Activated naive CD4-positive, alpha-beta T cell treated with anti-CD3 and anti-CD28 coated beads for 36 hours (primary cell): Measurements from ENCODE around the gene PRKN. TPM values are rescaled to one million over a fixed set of nuclear protein-coding genes. Genes with fewer than 3 reads are reported as not detected.

ENCODE experiments used
- CTCF ChIA-PET: fragments of 350-600 bp; sonication (Branson Sonifier 250); formaldehyde crosslinking; loops from one replicate; lab custom pipeline; 2021; ENCODE audit warnings: antibody characterized with exemption; lab: Charles Lee
- DNase-seq: peaks from one replicate; pipeline ENCODE4 v3.0.0-alpha.2; 2020
- H3K27ac Mint-ChIP-seq: one replicate; pipeline ENCODE4 v1.8.0; 2021; ENCODE audit warnings: mild to moderate bottlenecking, mixed read lengths
- H3K27me3 Mint-ChIP-seq: one replicate; pipeline ENCODE4 v1.8.0; 2021; ENCODE audit warnings: low read depth, mixed read lengths
- H3K36me3 Mint-ChIP-seq: one replicate; pipeline ENCODE4 v1.8.0; 2021; ENCODE audit warnings: low read depth, mixed read lengths
- H3K4me1 Mint-ChIP-seq: one replicate; pipeline ENCODE4 v1.8.0; 2021; ENCODE audit warnings: low read depth, mixed read lengths
- H3K4me3 Mint-ChIP-seq: one replicate; pipeline ENCODE4 v1.8.0; 2021; ENCODE audit warnings: mild to moderate bottlenecking, moderate library complexity, mixed read lengths
- H3K9me3 Mint-ChIP-seq: one replicate; pipeline ENCODE4 v1.8.0; 2021; ENCODE audit warnings: mixed read lengths
- intact Hi-C: fragments of 100-400 bp; cut with micrococcal nuclease; formaldehyde crosslinking; loops from one replicate; pipeline ENCODE4 v1.15.1; 2023
- total RNA-seq, 2 experiments: library from RNA; stranded (reverse); gene quantifications; one replicate each; pipeline ENCODE4 v1.2.3, GENCODE V29; 2021

PRKN gene
- total RNA-seq, 2 experiments from 2014 or later: 0.33 to 0.72 TPM

DNA sequence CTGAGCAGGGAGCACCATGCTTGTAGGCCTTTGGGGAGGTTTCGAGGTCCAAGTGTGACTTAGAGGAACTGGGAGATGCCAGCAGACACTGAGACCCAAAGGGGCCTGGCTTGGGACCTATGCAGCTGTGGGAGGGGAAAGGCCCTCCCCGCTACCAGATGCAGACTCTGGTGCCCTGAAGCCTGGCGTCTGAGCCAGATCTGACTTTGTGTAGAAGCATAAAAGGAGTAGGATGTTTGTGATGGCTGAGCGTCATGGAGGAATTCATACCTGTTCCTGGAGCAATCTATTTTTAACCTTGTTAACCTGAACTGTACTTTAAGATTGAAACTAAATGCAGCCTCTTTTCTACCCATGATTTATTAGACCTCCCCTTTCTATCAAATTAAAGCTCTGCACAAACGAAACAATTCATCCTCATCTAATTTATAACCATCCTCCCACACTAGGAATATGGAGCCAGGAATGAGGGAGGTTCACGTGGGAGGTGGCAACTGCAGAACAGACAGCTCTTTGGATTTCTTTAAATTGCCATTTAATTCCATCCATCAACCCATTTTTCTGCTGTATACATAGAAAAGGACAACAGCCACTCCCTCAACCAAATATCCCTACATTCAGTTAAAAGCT, 1281.2 kb downstream of the PRKN start:
- Mint-ChIP-seq H3K27me3 (peaks cover 3% of the 10 kb centered on the region), H3K9me3 (no peaks in the 10 kb centered on the region), H3K4me3 (no peak overlapping the region), H3K4me1 (peaks cover 4% of the 10 kb centered on the region), H3K27ac (no peak overlapping the region), H3K36me3 (no peaks in the 10 kb centered on the region)
- intact Hi-C loops: no loop called here
- CTCF ChIA-PET: no interaction called here
- no peak for DNase-seq

DNA sequence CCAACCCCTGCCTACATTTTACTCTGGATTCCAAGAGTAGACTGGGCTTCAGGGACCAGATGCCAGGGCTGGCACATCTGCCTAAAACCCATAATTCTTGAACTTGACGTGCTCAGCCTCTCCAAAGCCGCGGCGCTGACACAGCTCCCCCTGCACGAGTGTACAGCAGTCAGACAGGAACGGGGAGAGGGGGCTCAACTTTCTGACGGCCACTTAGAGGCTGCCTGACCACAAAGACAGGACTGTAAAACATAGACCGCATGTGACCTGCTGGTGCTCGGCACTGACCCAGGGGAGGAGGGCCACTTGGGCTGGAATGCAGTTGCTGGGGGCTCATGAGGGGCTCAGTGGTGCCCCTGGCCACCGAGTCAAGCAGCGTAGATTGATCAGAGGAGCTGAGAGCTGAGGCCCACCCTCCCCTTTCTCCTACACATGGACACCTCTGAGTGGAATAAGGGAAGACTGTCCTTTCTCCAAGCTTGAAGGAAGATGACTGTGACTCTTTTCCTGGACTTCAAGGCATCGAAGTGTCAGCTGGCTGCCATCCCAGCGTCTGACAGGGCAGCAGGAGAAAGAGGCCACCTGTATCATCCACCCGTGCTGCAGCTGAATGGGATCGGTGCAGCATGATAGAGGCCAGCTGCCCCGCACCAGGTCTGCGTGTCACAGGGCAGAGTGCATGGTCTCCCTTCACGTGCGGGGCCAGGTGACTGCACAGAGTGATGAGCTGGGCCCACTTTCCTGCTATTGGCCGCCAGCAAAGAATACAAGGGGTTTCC, 1282.4 kb downstream of the PRKN start:
- Mint-ChIP-seq H3K27me3 (peaks cover 3% of the 10 kb centered on the region), H3K4me1 (peaks cover 4% of the 10 kb centered on the region), H3K9me3 (no peaks in the 10 kb centered on the region), H3K36me3 (no peaks in the 10 kb centered on the region), H3K27ac (no peak overlapping the region), H3K4me3 (no peak overlapping the region)
- CTCF ChIA-PET: interaction anchor here (1.3 kb wide), 1 partner anchor 27 kb away, joined by 3 read pairs; no protein-coding TSS in a partner anchor
- no peak for DNase-seq
- intact Hi-C loops: no loop called here

DNA sequence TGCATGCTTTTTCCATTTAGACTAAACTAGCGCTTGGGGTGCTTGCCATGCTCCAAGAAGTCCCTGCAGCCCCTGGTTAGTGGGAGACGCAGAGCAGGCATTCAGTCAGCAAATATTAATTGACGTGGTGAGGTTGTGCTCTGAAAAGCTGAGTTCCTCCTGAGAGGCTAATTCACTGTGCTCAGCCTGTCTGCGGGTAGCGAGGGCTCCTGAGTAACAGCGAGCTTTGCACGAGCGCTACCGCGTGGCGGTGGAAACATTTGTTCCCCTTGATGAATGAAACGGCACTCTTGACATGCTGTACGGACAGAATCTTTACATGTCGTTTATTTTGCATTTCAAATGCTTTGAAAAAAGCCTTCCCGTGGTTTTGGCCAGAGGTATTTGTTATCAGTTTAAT, 1283.1 kb downstream of the PRKN start:
- intact Hi-C loops: no loop called here
- peak; percentile 47 for DNase-seq
- H3K27ac Mint-ChIP-seq: no peak overlapping the region
- no peak overlapping the region for H3K4me3 Mint-ChIP-seq
- H3K9me3 Mint-ChIP-seq: no peaks in the 10 kb centered on the region
- peaks cover 4% of the 10 kb centered on the region for H3K4me1 Mint-ChIP-seq
- no peaks in the 10 kb centered on the region for H3K36me3 Mint-ChIP-seq
- CTCF ChIA-PET: interaction anchor here (0.6 to 1.3 kb wide), 2 partner anchors 26 to 615 kb away, joined by 3 read pairs; no protein-coding TSS in a partner anchor
- H3K27me3 Mint-ChIP-seq: peaks cover 3% of the 10 kb centered on the region

DNA sequence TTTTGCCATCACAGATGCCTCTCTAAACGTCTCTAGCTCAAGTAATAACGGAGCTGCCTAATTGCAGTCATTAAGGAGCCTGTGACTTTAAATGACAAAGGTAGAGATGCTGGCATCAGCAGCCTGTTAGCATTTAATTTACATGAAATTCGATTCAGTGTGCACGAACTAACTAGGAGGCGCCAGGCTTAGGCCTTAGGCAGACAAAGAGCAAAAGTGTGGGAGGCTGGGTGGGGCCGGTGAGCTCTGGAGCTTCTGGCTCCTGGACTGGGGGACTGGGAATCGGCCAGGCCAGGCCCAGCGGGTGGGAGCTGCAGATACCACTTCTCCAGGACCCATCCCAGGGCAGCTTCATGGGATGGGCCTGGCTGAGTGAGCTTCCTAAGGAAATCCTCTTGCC, 1283.7 kb downstream of the PRKN start:
- CTCF ChIA-PET: interaction anchor here (0.6 to 1.3 kb wide), 2 partner anchors 26 to 615 kb away, joined by 3 read pairs; no protein-coding TSS in a partner anchor
- H3K36me3 Mint-ChIP-seq: no peaks in the 10 kb centered on the region

DNA sequence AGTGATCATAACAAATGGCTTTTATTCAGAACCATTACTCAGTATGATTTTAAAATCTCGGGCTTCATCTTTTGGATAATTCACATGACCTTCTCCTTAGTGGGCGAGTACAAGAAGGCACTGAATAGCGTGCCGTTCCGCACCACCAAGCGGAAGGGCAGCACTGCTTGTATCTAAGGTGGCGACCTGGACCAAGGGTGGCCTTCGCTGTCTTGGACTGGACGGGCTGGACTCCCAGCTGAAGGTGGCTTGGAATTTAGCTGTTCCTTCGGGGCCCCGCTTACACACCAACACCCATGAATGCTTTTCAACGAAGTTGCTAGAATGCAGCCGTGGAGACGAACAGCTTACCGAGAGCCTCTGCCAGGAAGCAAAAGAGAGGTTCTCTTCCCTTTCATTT, 1285.1 kb downstream of the PRKN start:
- CTCF ChIA-PET: no interaction called here

More for the DNA sequence above, 1283.7 kb downstream of the PRKN start:
- intact Hi-C loops: no loop called here
- DNase-seq: no peak
- H3K9me3 Mint-ChIP-seq: no peaks in the 10 kb centered on the region
- H3K27ac Mint-ChIP-seq: no peak overlapping the region
- H3K27me3 Mint-ChIP-seq: peaks cover 3% of the 10 kb centered on the region
- peaks cover 4% of the 10 kb centered on the region for H3K4me1 Mint-ChIP-seq
- H3K4me3 Mint-ChIP-seq: no peak overlapping the region

DNA sequence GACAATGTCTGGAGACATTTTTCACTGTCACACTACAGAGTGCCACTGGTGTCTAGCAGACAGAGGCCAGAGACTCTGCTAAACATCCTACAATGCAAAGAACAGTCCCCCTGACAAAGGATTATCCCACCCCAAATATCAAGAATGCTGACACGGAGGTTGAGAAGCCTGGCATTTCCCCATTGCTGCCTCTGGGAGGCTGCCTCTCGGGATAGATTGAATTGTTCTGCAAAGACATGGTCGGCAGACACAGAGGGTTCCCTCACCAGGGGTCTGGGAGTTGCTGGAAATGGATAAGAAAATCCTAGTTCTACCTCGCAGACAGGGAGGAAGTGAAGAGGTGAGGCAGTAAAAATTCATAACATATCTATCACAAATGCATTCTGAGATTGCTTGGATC, 1287.3 kb downstream of the PRKN start:
- CTCF ChIA-PET: no interaction called here

More for the DNA sequence above, 1285.1 kb downstream of the PRKN start:
- Mint-ChIP-seq H3K27ac (no peak overlapping the region), H3K4me3 (no peak overlapping the region), H3K36me3 (no peaks in the 10 kb centered on the region), H3K4me1 (peaks cover 4% of the 10 kb centered on the region), H3K9me3 (no peaks in the 10 kb centered on the region), H3K27me3 (peaks cover 3% of the 10 kb centered on the region)
- intact Hi-C loops: no loop called here
- DNase-seq: no peak

DNA sequence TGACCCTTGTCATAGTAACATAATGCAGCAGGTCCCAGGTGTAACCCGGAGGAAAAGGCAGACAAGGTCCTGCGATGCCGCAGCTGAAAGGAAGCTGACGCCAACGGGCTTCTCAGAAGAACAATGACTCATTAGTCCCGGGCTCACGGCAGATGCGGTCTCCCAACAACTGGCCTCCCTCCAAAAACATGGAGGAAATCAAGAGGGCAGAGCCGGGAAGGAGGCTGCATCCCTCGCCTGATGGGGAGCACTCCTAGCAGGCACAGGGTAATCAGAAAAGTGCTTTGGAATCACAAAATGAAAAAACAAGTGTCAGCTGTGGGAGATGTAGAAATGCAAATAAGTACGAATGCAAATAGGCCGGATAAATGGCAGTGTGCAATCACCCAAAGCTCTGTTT, 1288.5 kb downstream of the PRKN start:
- Mint-ChIP-seq H3K36me3 (no peaks in the 10 kb centered on the region), H3K27me3 (no peaks in the 10 kb centered on the region), H3K9me3 (no peaks in the 10 kb centered on the region), H3K4me1 (no peaks in the 10 kb centered on the region), H3K27ac (no peak overlapping the region), H3K4me3 (no peak overlapping the region)
- intact Hi-C loops: no loop called here
- CTCF ChIA-PET: interaction anchor here (0.7 to 0.9 kb wide), 2 partner anchors 19 to 21 kb away, joined by 4 to 6 read pairs; no protein-coding TSS in a partner anchor
- peak; percentile 7 for DNase-seq

More for the DNA sequence above, 1287.3 kb downstream of the PRKN start:
- H3K27me3 Mint-ChIP-seq: peaks cover 3% of the 10 kb centered on the region
- DNase-seq: no peak
- H3K36me3 Mint-ChIP-seq: no peaks in the 10 kb centered on the region
- H3K4me1 Mint-ChIP-seq: peaks cover 4% of the 10 kb centered on the region
- H3K9me3 Mint-ChIP-seq: no peaks in the 10 kb centered on the region
- intact Hi-C loops: no loop called here
- no peak overlapping the region for H3K27ac Mint-ChIP-seq
- H3K4me3 Mint-ChIP-seq: no peak overlapping the region

DNA sequence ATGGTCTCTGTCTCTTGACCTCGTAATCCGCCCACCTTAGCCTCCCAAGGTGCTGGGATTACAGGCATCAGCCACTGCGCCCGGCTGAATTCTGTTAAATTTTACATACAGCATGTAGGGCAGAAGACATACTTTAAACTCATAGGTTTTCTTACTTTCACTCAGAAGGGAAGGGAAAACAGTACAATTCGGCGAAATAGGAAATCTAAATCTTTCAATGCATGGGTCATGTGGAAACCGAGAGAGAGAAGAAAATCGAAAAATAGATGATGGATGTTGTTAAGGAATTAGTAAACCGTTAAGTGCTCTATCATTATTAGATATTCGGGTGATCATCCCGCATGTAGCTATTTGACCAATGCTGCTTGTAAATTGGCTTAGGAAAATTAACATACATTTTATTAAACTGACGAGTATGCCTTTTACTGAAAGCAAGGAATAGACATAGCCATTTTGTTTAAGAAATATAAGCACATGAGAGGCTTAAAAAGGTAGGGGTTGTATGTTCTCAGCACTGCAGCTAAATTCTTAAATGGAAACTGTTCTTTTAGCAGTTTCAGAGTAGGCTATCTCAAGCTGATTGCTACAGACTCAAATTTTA, 1289.0 kb downstream of the PRKN start:
- Mint-ChIP-seq H3K4me3 (no peak overlapping the region), H3K9me3 (no peaks in the 10 kb centered on the region), H3K36me3 (no peaks in the 10 kb centered on the region), H3K27ac (no peak overlapping the region), H3K27me3 (no peaks in the 10 kb centered on the region), H3K4me1 (no peaks in the 10 kb centered on the region)
- DNase-seq: no peak
- intact Hi-C loops: no loop called here
- CTCF ChIA-PET: no interaction called here

DNA sequence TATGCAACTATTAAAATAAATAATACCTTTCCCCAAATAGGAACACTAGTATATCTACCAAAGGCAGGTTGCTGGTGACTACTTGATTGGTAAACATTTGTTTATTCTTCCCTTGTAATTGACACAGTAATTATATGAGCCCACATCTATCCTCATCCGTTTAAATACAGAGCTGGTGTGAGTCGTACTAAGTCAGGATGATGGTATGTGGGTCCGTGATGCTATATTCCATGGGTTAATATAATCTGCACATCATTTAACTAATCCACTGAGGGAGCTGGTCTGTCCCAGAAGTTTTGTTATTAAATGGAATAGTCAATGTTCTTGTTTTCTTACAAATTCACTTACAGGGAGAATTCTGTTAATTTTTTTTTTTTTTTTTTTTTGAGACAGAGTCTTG, 1289.7 kb downstream of the PRKN start:
- CTCF ChIA-PET: interaction anchor here (0.7 kb wide), 1 partner anchor 252 kb away, joined by 5 read pairs; no protein-coding TSS in a partner anchor
- intact Hi-C loops: no loop called here
- DNase-seq: no peak
- Mint-ChIP-seq H3K27me3 (no peaks in the 10 kb centered on the region), H3K4me1 (no peaks in the 10 kb centered on the region), H3K9me3 (no peaks in the 10 kb centered on the region), H3K27ac (no peak overlapping the region), H3K36me3 (no peaks in the 10 kb centered on the region), H3K4me3 (no peak overlapping the region)

DNA sequence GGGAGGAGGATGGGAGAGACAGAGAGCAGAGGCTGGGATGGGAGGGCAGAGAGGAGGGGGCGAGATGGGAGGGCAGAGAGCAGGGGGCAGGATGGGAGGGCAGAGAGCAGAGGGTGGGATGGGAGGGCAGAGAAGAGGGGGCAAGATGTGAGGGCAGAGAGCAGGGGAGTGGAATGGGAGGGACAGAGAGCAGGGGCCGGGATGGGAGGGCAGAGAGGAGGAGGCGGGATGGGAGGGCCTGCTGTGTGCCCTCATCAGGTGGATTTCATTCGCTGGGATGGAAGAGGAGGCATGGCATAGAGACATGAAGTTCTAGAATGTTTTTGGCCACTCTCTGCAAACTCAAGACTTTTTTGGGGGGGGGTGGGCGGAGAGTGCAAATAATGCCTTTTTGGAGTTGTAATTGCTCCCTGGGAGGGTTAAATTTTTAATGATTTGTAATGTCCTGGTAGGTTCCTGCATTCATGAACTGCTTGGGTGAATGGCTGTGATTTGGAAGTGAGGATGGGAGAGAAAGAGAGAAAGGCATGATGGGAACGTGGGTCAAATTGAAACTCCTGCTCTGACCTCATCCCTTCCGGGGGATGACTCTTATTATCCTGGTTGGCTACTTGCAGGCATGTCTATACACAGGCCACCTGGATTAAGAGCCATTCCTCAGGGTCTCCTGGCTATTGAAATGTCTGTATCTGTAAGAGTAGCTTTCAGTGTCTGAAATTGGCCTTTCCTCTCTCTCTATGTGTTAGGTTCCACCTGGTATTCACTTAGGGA, 1291.3 kb downstream of the PRKN start:
- no peak overlapping the region for H3K27ac Mint-ChIP-seq
- no peaks in the 10 kb centered on the region for H3K4me1 Mint-ChIP-seq
- no peaks in the 10 kb centered on the region for H3K9me3 Mint-ChIP-seq
- H3K27me3 Mint-ChIP-seq: no peaks in the 10 kb centered on the region
- DNase-seq: no peak
- intact Hi-C loops: no loop called here
- no peak overlapping the region for H3K4me3 Mint-ChIP-seq
- no peaks in the 10 kb centered on the region for H3K36me3 Mint-ChIP-seq
- CTCF ChIA-PET: interaction anchor here (1.2 kb wide), 1 partner anchor 18 kb away, joined by 3 read pairs; no protein-coding TSS in a partner anchor

DNA sequence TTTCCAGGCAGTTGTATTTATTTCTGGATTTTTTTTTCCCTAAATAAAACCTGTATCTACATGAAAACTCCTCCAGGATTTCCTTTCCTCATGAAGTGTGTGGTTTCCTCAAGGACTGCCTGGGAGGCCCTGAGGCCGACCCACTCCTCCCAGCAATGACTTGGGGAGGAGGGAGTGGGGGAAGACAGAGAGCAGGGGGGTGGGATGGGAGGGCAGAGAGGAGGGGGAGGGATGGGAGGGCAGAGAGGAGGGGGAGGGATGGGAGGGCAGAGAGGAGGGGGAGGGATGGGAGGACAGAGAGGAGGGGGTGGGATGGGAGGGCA, 1291.9 kb downstream of the PRKN start:
- no peak for DNase-seq
- CTCF ChIA-PET: interaction anchor here (1.2 kb wide), 1 partner anchor 17 kb away, joined by 3 read pairs; no protein-coding TSS in a partner anchor
- no peaks in the 10 kb centered on the region for H3K27me3 Mint-ChIP-seq

More for the DNA sequence above, 1291.9 kb downstream of the PRKN start:
- intact Hi-C loops: no loop called here
- Mint-ChIP-seq H3K4me3 (no peak overlapping the region), H3K27ac (no peak overlapping the region), H3K36me3 (no peaks in the 10 kb centered on the region), H3K4me1 (no peaks in the 10 kb centered on the region), H3K9me3 (no peaks in the 10 kb centered on the region)
